NCI-H69 (cell line): ENCODE results near the gene CALHM1.
A peak's percentile ranks its signal among the peaks of the same experiment; 100 is the strongest.
"Not testable (repeated sequence)": the region's sequence is repeated elsewhere in the genome, so short reads cannot be mapped to it uniquely, and the experiment has no call there.

Experiments
- DNase-seq: peaks from one replicate; lab custom pipeline; 2025; lab: John Stamatoyannopoulos, UW

Gene CALHM1

GRCh38 chr10:103429647-103430046, 29.1 kb downstream of the CALHM1 start:
- no peak for DNase-seq

- DNase-seq = peak; percentile 5
Measured at GRCh38 chr10:103428989-103429643, 29.6 kb downstream of the CALHM1 start.

- DNase-seq = peak; percentile 37
Measured at GRCh38 chr10:103427866-103428265, 30.8 kb downstream of the CALHM1 start.

- DNase-seq = no peak
Measured at GRCh38 chr10:103423748-103424147, 35.0 kb downstream of the CALHM1 start.

- DNase-seq = no peak
Measured at GRCh38 chr10:103419101-103419500, 39.6 kb downstream of the CALHM1 start.

GRCh38 chr10:103417601-103418000, 41.1 kb downstream of the CALHM1 start:
- no peak for DNase-seq

GRCh38 chr10:103417148-103417469, 41.6 kb downstream of the CALHM1 start:
- not testable (repeated sequence) for DNase-seq

GRCh38 chr10:103416436-103417147, 42.1 kb downstream of the CALHM1 start:
- peak; percentile 41 for DNase-seq

GRCh38 chr10:103415581-103415980, 43.1 kb downstream of the CALHM1 start:
- no peak for DNase-seq

GRCh38 chr10:103413564-103413963, 45.1 kb downstream of the CALHM1 start:
- no peak for DNase-seq
